Mesenteric fat pad (tissue), 1 donor: ENCODE data around the gene BARX2. TPM values are rescaled to one million over a fixed set of nuclear protein-coding genes. Genes with fewer than 3 reads are reported as not detected.

Source experiments
- DNase-seq: peaks from one replicate; pipeline ENCODE4 v3.0.0-alpha.2; 2020; ENCODE audit warnings: low spot score
- total RNA-seq: library from RNA; stranded (reverse); fragmentation: NEBNext Ultra II Directional; extraction: Animal tissue kit (Norgen Biotek cat#: 25700); gene quantifications from one replicate; pipeline ENCODE4 v1.2.1, GENCODE V29; 2021
- donor health status: DM: yes; HTN: yes; CAD: no.

Gene BARX2
- total RNA-seq, 1 donor from 2014 or later: not detected

- DNase-seq: no peak
These were observed 2.1 kb upstream of the BARX2 start for GRCh38 chr11:129373489-129373953.

GRCh38 chr11:129374081-129374992 is 1.3 kb upstream of the BARX2 start:
- no peak for DNase-seq

- no peak for DNase-seq
These were observed 476 bp upstream of the BARX2 start for GRCh38 chr11:129374993-129375750.

DNA sequence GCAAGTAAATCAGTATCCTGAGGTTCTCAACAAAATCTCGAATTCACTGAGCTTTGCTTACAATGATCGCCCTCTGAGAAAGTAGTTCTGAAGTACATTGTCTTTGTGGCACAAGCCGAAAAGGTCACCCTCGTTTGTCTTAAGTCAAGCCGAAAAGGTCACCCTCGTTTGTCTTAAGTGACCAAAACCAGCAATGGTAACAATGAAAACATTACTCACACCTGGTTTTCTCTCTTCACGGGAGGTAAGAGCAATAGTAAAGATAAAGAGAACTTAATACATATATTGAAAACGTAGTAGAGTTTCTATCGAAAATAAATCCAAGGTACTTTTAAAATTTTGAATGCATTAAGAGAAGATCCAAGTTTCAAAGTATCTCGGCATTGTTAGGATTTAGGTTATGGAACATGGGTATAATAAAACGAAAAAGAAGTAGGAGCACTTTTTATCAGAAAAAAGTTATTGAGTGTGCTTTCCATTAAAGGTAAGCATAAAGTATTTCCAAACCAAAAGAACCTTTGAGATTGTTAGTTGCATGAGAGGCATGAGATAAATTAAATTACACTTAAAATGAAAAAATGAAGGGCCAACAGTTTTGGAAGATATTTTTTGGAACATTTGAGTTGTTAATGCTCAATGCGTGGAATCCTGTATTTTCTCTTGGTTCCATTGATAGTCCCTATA is 1.2 kb downstream of the BARX2 start:
- no peak for DNase-seq

DNA sequence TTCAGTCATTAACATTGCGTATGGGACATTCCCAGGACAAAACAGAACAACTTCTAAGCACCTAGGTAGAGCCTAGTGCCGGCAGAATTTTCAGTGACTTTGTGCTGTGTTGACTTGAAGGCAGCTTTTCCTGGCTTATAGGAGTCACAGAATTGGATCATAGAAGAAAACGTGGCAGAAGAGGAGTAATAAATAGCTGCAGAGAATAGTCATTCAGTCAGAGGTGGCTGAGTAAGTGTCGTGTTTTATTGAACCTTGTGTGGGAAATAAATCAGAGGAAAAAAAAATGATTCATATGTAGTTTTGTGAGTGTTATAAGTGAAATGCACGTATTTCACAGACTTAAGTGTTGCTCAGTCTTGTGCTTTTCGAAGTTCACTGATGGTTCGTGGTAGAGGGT is 2.1 kb downstream of the BARX2 start:
- DNase-seq: no peak

- DNase-seq: no peak
These were observed 4.8 kb downstream of the BARX2 start for GRCh38 chr11:129380413-129380812.

GRCh38 chr11:129382583-129382982 is 6.9 kb downstream of the BARX2 start:
- DNase-seq: no peak

- DNase-seq: no peak
These were observed 7.4 kb downstream of the BARX2 start for GRCh38 chr11:129383060-129383459.

DNA sequence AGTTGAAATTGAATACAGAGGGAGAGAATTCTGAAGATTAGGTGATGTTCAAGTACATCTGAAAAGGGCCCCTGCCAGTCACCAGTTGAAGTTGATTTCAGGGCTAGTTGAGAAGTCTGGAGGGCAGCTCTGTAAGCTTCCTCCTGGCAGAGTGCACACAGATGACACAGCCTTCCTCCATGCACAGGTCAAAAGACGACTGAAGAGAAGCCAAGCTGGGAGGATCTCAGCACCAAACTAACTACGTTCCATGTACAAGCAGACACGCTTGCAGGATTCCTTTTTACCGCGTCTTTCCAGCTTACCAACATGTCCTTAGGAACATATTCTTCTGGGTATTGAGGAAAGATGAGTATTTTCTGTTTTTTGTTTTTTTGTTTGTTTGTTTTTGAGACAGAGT is 7.9 kb downstream of the BARX2 start:
- no peak for DNase-seq

DNA sequence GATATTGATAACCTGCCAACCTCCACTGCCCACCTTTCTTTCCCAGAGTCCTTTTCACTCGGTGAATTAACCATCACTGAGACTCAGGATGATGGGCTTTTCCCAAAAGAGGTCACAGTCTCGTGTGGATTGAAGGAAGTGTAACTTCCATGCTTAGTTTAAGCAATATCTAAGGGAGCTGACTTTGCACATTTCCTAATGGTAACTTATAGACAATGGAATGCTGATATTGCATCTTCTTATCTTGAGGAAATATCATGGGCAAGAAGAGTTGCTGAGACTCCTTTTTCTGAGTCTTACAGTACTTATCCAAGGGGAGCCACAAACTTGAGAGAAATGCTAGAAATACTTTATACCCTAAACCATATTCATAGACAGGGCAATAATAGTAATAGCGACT is 8.8 kb downstream of the BARX2 start:
- DNase-seq: no peak

GRCh38 chr11:129385801-129386200 is 10.2 kb downstream of the BARX2 start:
- no peak for DNase-seq

DNA sequence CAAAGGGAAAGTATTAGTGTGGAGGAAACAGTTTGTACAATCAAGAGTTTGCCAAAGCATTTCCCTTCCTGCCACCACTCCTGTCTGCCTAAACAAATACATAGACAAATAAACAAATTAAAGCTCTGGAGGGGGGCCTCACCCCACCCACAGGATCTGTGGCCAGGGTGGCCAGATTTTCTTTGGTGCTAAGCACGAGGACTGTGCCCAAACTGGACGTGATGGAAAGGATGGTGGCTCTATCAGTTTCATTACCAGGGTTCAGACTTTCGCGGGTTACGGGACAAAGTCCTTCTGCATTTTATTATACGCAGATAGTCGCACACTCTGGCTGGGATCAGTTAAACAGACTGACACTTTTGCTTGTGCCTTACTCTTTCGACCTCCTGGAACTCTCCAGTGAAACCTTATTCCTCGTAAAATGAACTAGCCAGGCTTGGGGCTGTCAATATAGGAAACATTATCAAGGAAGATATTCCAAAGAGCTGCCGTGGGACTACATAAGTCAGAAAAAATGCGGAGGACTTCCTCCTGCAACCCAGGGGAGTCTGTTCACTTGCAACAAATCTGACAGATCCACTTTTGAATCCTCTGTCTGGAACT is 11.2 kb downstream of the BARX2 start:
- DNase-seq: no peak

GRCh38 chr11:129387434-129387833 is 11.8 kb downstream of the BARX2 start:
- no peak for DNase-seq

- no peak for DNase-seq
These were observed 13.2 kb downstream of the BARX2 start for GRCh38 chr11:129388824-129389223.

- DNase-seq: no peak
These were observed 14.7 kb downstream of the BARX2 start for GRCh38 chr11:129390303-129390821.

DNA sequence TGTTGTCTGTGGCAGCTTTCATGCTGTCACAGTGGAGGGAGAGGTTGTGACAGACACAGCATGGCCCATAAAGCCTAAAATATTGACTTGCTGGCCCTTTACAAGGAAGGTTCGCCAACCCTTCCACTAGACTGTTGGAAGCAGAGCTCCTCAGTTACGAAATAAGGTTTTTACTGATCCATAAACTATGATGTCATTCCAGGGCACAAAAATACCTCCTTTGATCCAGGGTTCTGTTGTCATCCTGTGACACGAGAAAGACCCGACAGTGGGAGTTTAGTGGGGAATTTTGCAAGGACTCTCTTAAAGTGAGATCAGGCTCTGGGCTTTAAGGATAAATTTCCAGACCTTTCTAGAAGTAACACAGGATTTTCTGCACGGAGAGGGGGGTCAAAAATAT is 15.7 kb downstream of the BARX2 start:
- no peak for DNase-seq

- no peak for DNase-seq
These were observed 16.2 kb downstream of the BARX2 start for GRCh38 chr11:129391821-129392220.

DNA sequence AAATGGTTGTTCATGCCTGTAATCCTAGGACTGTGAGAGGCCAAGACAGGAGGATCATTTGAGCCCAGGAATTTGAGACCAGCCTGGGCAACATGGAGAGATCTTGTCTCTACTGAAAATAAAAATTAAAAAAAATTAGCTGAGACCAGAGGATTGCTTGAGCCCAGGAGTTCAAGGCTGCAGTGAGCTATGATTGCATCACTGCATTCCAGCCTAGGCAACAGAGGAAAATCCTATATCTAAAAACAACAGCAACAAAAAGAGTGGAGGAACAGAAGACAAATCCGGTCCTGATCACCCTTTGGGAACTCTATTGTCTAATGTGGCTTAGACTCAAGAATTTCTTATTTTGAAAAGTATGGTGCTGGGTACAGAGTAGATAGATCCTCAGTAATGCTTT is 17.3 kb downstream of the BARX2 start:
- DNase-seq: no peak

DNA sequence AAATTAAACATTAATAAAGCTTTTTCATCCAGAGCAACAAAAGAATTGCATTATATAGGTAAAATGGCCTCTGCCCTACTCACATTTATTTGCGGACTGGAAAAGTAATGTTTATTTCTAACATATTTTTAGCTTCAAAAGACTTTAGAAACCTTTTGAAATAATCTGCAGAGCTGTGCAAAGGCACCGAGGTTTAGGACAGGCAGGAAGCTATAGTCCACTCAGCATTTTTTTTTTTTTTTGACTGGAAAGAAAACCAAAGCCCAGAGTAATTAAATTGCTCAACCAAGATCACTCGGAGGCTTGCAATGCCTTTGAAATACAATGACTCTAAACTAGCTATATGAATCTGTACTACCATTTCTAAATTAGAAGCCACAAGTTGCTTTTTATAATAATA is 19.1 kb downstream of the BARX2 start:
- no peak for DNase-seq

- DNase-seq: no peak
These were observed 19.8 kb downstream of the BARX2 start for GRCh38 chr11:129395432-129395831.

- no peak for DNase-seq
These were observed 20.2 kb downstream of the BARX2 start for GRCh38 chr11:129395883-129396282.
